ENCODE data around the gene ABCG8. TPM values are rescaled to one million over a fixed set of nuclear protein-coding genes. Genes with fewer than 3 reads are reported as not detected.

Gene ABCG8
- total RNA-seq, 4 donors from 2014 or later, result 0.09 TPM; not detected in 3

- TF ChIP-seq CTCF (IDR thresholded peaks at IDR 0.05) (no peak), POLR2A (IDR thresholded peaks at IDR 0.05) (no peak)
- DNase-seq, result no peak
- no peaks in the 10 kb centered on the region for H3K9me3 ChIP-seq
- H3K4me3 ChIP-seq, result no peak overlapping the region
- no peaks in the 10 kb centered on the region for H3K36me3 ChIP-seq
- no peaks in the 10 kb centered on the region for H3K4me1 ChIP-seq
- H3K27me3 ChIP-seq, result no peaks in the 10 kb centered on the region
- no peak overlapping the region for H3K27ac ChIP-seq
- intact Hi-C loops (cut with DNase I; ENCODE audit: low total_unique reads), result no loop called here
These were observed 9.4 kb downstream of the ABCG8 start for GRCh38 chr2:43848214-43848613.

DNA sequence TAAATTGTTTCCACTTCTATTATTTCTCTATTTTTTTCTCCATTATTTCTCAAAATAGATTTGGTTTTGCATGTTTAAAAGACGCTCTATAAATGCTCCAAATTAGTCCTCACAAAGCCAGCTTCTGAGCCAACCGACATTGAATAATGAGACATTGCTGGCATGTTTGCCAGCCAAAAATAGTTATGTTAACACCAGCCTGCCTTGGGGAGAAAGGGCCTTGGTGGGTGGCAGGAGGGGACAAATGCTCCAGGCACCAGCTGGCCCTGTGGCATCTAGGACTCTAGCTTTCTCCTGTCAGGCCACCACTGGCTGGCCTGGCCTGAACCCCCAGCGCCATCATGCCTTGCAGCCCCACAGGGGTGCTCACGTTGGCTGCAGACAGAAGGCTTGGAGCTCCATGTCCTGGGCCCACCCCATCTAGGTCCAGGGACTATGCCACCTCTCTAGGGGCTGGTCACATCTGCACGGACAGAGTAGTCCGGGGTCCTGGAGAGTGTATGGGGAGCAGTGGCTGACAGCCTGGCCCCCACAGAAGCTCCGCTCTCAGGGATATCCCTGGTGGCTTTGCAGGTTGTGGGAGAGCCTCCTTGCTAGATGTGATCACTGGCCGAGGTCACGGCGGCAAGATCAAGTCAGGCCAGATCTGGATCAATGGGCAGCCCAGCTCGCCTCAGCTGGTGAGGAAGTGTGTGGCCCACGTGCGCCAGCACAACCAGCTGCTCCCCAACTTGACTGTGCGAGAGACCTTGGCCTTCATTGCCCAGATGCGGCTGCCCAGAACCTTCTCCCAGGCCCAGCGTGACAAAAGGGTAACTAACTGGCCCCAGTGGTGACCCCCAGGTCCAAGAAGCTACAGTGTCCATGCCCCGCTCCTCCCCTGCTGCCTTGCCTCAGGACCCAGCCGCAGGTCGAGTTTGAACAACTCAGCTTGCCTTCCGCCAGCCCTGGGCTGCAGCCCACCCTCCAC, 12.5 kb downstream of the ABCG8 start:
- no peaks in the 10 kb centered on the region for H3K9me3 ChIP-seq
- intact Hi-C loops (cut with DNase I; ENCODE audit: low total_unique reads), result no loop called here
- H3K4me1 ChIP-seq, result no peaks in the 10 kb centered on the region
- no peak for TF ChIP-seq CTCF (IDR thresholded peaks at IDR 0.05)
- no peak for TF ChIP-seq POLR2A (IDR thresholded peaks at IDR 0.05)
- no peak overlapping the region for H3K4me3 ChIP-seq
- H3K27me3 ChIP-seq, result no peaks in the 10 kb centered on the region
- no peaks in the 10 kb centered on the region for H3K36me3 ChIP-seq
- no peak for DNase-seq
- no peak overlapping the region for H3K27ac ChIP-seq

- intact Hi-C loops (cut with DNase I; ENCODE audit: low total_unique reads), result no loop called here
- H3K27me3 ChIP-seq, result no peaks in the 10 kb centered on the region
- no peaks in the 10 kb centered on the region for H3K4me1 ChIP-seq
- no peak overlapping the region for H3K27ac ChIP-seq
- no peaks in the 10 kb centered on the region for H3K9me3 ChIP-seq
- no peaks in the 10 kb centered on the region for H3K36me3 ChIP-seq
- no peak for TF ChIP-seq POLR2A (IDR thresholded peaks at IDR 0.05)
- no peak for TF ChIP-seq CTCF (IDR thresholded peaks at IDR 0.05)
- DNase-seq, result no peak
- H3K4me3 ChIP-seq, result no peak overlapping the region
These were observed 13.5 kb downstream of the ABCG8 start for GRCh38 chr2:43852196-43852730.

GRCh38 chr2:43853141-43854081, 14.6 kb downstream of the ABCG8 start:
- intact Hi-C loops (cut with DNase I; ENCODE audit: low total_unique reads), result no loop called here
- Histone ChIP-seq H3K9me3 (no peaks in the 10 kb centered on the region), H3K36me3 (no peaks in the 10 kb centered on the region), H3K27me3 (no peaks in the 10 kb centered on the region), H3K4me1 (no peaks in the 10 kb centered on the region), H3K4me3 (no peak overlapping the region), H3K27ac (no peak overlapping the region)
- TF ChIP-seq CTCF (IDR thresholded peaks at IDR 0.05) (no peak), POLR2A (IDR thresholded peaks at IDR 0.05) (no peak)
- DNase-seq, result no peak
